HEK293 (cell line): ENCODE measurements around the gene SEPTIN3.

ENCODE experiments used
- CTCF ChIA-PET: fragments of 350-600 bp; formaldehyde crosslinking; extraction: SDS; loops from one replicate; lab custom pipeline; 2021; ENCODE audit warnings: antibody characterized with exemption; lab: Yijun Ruan, JAX
- POLR2A ChIA-PET: fragments of 300-600 bp; formaldehyde crosslinking; extraction: SDS; loops from one replicate; lab custom pipeline; 2020; ENCODE audit warnings: antibody characterized with exemption, inconsistent platforms; lab: Yijun Ruan, JAX
- H3K27ac ChIP-seq: fragments of 200-500 bp; sonication (Bioruptor generic); 2 replicates; pipeline ENCODE4 v1.5.1; 2014; ENCODE audit warnings: low read depth, low read length, control low read depth, inconsistent platforms; ENCODE audit errors: extremely low read depth
- H3K36me3 ChIP-seq, 2 experiments: fragments of 200-500 bp in 1 of 2; sonication (Bioruptor generic) in 1 of 2; 1 replicate in 1 of 2; 2 replicates in 1 of 2; pipeline ENCODE4 v1.5.1; 2014 to 2017; ENCODE audit warnings: inconsistent platforms in 2 of 2, low read length in 2 of 2; ENCODE audit not compliant: control insufficient read depth in 2 of 2, insufficient read depth in 1 of 2
- H3K4me1 ChIP-seq: fragments of 200-500 bp; sonication (Bioruptor generic); 2 replicates; pipeline ENCODE4 v1.5.1; 2014; ENCODE audit warnings: mild to moderate bottlenecking, low read length, inconsistent platforms; ENCODE audit not compliant: control insufficient read depth, insufficient read depth
- H3K4me3 ChIP-seq: 2 replicates; pipeline ENCODE4 v1.5.1; 2011; ENCODE audit warnings: low read depth, mild to moderate bottlenecking, control low read depth, low read length, moderate library complexity
- H3K9me3 ChIP-seq: fragments of 200-500 bp; sonication (Bioruptor generic); 2 replicates; pipeline ENCODE4 v1.5.1; 2014; ENCODE audit warnings: low read depth, low read length, inconsistent platforms; ENCODE audit not compliant: control insufficient read depth, insufficient read depth
- INSM2 ChIP-seq: fragments of 450-650 bp; formaldehyde crosslinking; IDR thresholded peaks from 2 replicates; pipeline ENCODE4 v1.5.1; 2016; ENCODE audit warnings: missing biosample characterization, missing genetic modification characterization
- MYNN ChIP-seq: fragments of 450-650 bp; formaldehyde crosslinking; IDR thresholded peaks from 2 replicates; pipeline ENCODE4 v1.5.1; 2016; ENCODE audit warnings: missing biosample characterization, missing genetic modification characterization, borderline replicate concordance
- SP3 ChIP-seq: fragments of 450-650 bp; formaldehyde crosslinking; IDR thresholded peaks from 2 replicates; pipeline ENCODE4 v1.5.1; 2016; ENCODE audit warnings: missing biosample characterization, missing genetic modification characterization
- TCF7L2 ChIP-seq: IDR thresholded peaks from 2 replicates; pipeline ENCODE4 v1.6.1; 2011; ENCODE audit warnings: low read depth, mild to moderate bottlenecking, inconsistent platforms, low read length, moderate library complexity, borderline replicate concordance
- YY1 ChIP-seq: fragments of 450-650 bp; formaldehyde crosslinking; IDR thresholded peaks from 2 replicates; pipeline ENCODE4 v1.5.1; 2018; ENCODE audit warnings: missing biosample characterization, missing genetic modification characterization
- ZBTB21 ChIP-seq: fragments of 450-650 bp; formaldehyde crosslinking; IDR thresholded peaks from 2 replicates; pipeline ENCODE4 v1.5.1; 2017; ENCODE audit warnings: missing biosample characterization, missing genetic modification characterization
- ZBTB48 ChIP-seq: fragments of 450-650 bp; formaldehyde crosslinking; IDR thresholded peaks from 2 replicates; pipeline ENCODE4 v1.5.1; 2016; ENCODE audit warnings: missing biosample characterization, missing genetic modification characterization
- ZNF155 ChIP-seq: fragments of 450-650 bp; formaldehyde crosslinking; IDR thresholded peaks from 2 replicates; pipeline ENCODE4 v1.5.1; 2016; ENCODE audit warnings: missing biosample characterization, missing genetic modification characterization
- ZNF23 ChIP-seq: fragments of 450-650 bp; formaldehyde crosslinking; IDR thresholded peaks from 2 replicates; pipeline ENCODE4 v1.5.1; 2016; ENCODE audit warnings: missing biosample characterization, missing genetic modification characterization, borderline replicate concordance
- ZNF248 ChIP-seq: fragments of 450-650 bp; formaldehyde crosslinking; IDR thresholded peaks from 2 replicates; pipeline ENCODE4 v1.5.1; 2017; ENCODE audit warnings: missing biosample characterization, missing genetic modification characterization
- ZNF350 ChIP-seq: fragments of 450-650 bp; formaldehyde crosslinking; IDR thresholded peaks from 2 replicates; pipeline ENCODE4 v1.5.0; 2017; ENCODE audit warnings: missing biosample characterization, mild to moderate bottlenecking, missing genetic modification characterization
- ZNF530 ChIP-seq: fragments of 450-650 bp; formaldehyde crosslinking; IDR thresholded peaks from 2 replicates; pipeline ENCODE4 v1.5.1; 2016; ENCODE audit warnings: low read depth, missing biosample characterization, missing genetic modification characterization
- ZNF548 ChIP-seq: fragments of 450-650 bp; formaldehyde crosslinking; IDR thresholded peaks from 2 replicates; pipeline ENCODE4 v1.5.1; 2016; ENCODE audit warnings: missing biosample characterization, missing genetic modification characterization
- ZNF561 ChIP-seq: fragments of 450-650 bp; IDR thresholded peaks from 2 replicates; pipeline ENCODE4 v1.5.1; 2018; ENCODE audit warnings: missing biosample characterization, missing genetic modification characterization, borderline replicate concordance
- ZNF626 ChIP-seq: fragments of 450-650 bp; sonication (Bioruptor Pico); formaldehyde crosslinking; IDR thresholded peaks from 2 replicates; pipeline ENCODE4 v1.5.1; 2018; ENCODE audit warnings: missing biosample characterization, missing genetic modification characterization, inconsistent platforms
- ZNF629 ChIP-seq: fragments of 450-650 bp; formaldehyde crosslinking; IDR thresholded peaks from 2 replicates; pipeline ENCODE4 v1.5.1; 2017; ENCODE audit warnings: missing biosample characterization, missing genetic modification characterization
- ZNF837 ChIP-seq: fragments of 450-650 bp; formaldehyde crosslinking; IDR thresholded peaks from 2 replicates; pipeline ENCODE4 v1.5.1; 2016; ENCODE audit warnings: missing biosample characterization, missing genetic modification characterization
- TF ChIP-seq, protein P1 (sequence below): fragments of 450-650 bp; formaldehyde crosslinking; IDR thresholded peaks from 2 replicates; pipeline ENCODE4 v1.5.1; 2016; ENCODE audit warnings: missing biosample characterization, missing genetic modification characterization

SEPTIN3 gene

DNA sequence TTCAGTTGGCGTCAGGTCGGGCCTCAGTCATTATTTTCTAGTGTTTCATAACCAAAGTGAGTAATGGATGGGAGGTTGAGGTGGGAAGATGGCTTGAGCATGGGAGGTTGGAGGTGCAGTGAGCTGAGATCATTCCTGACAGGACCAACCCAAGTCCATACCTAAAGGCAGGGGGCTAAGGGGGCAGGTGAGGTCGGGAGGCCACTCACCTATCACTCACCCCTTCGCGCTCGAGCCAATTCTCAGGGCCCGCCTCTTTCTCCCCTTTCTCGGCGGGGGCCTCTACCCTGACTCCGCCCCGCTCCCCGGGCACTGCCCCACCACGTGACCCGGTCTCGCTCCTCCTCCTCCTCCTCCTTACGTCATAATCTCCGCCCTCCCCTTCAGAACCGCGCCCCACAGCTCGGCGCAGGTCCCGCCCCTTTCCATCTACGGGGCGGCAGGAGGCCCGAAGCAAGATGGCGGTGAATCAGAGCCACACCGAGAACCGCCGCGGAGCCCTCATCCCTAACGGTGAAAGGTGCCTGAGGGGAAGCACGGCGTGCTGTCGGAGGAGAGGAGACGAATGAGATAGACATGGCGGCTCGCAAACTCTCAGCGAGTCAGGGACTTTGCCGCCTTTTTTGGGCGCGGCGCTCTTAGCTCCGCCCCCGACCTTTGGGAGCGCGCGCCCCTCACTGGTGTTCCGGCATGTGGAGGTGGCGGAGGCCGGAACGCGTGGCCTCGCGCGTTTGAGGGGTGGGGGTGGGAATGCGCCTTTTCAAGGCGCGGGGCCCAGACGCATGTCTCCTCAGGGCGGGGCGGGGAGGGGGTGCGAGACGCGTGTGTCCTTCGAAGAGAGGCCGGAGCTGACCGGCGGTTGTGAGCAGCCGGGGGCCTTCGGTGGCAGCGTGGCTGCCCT, 29.4 kb downstream of the SEPTIN3 start, which contains the start of gene WBP2NL (continued):
- TF ChIP-seq TCF7L2 (no peak), ZNF626 (tag by site-specific recombination) (no peak), MYNN (no peak), ZBTB48 (tag by site-specific recombination) (no peak)
- TF ChIP-seq, protein P1, sequence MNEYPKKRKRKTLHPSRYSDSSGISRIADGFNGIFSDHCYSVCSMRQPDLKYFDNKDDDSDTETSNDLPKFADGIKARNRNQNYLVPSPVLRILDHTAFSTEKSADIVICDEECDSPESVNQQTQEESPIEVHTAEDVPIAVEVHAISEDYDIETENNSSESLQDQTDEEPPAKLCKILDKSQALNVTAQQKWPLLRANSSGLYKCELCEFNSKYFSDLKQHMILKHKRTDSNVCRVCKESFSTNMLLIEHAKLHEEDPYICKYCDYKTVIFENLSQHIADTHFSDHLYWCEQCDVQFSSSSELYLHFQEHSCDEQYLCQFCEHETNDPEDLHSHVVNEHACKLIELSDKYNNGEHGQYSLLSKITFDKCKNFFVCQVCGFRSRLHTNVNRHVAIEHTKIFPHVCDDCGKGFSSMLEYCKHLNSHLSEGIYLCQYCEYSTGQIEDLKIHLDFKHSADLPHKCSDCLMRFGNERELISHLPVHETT (tag by site-specific recombination): no peak

DNA sequence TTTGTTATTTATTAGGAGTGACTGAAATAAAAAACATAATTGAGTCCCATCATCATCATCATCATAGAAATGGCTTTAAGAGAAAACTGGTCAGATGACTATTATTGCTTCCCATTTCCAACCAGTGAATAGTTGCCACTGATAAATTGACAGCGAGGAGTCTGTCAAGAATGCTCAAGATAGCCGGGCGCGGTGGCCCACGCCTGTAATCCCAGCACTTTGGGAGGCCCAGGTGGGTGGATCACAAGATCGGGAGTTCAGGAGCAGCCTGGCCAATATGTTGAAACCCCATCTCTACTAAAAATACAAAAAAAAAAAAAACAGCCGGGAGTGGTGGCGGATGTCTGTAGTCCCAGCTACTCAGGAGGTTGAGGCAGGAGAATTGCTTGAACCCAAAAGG, 31.2 kb downstream of the SEPTIN3 start:
- POLR2A ChIA-PET: interaction anchor here (0.6 kb wide), 1 partner anchor 38 kb away, joined by 3 read pairs; no protein-coding TSS in a partner anchor
- no peak overlapping the region for H3K4me3 ChIP-seq
- H3K27ac ChIP-seq: no peak overlapping the region
- TF ChIP-seq ZNF837 (tag by site-specific recombination): no peak
- no peak for TF ChIP-seq ZNF350
- TF ChIP-seq YY1 (tag by site-specific recombination): no peak
- TF ChIP-seq ZNF530 (tag by site-specific recombination): no peak
- TF ChIP-seq ZNF548: no peak
- TF ChIP-seq ZNF561 (tag by site-specific recombination): no peak
- no peak for TF ChIP-seq ZNF155
- TF ChIP-seq SP3: no peak
- H3K4me1 ChIP-seq: no peaks in the 10 kb centered on the region
- H3K36me3 ChIP-seq: no peaks in the 10 kb centered on the region
- no peaks in the 10 kb centered on the region for H3K9me3 ChIP-seq
- CTCF ChIA-PET: no interaction called here

GRCh38 chr22:42001121-42001520, 31.9 kb downstream of the SEPTIN3 start:
- H3K4me3 ChIP-seq: no peak overlapping the region
- H3K36me3 ChIP-seq: no peaks in the 10 kb centered on the region
- CTCF ChIA-PET: no interaction called here
- TF ChIP-seq ZNF629 (tag by site-specific recombination): 0 out of 2 replicates have a peak, but pooled peaks have one; percentile 12
- peak; percentile 70; the same call in 1 of the 2 replicates for TF ChIP-seq ZBTB21 (tag by site-specific recombination)
- TF ChIP-seq INSM2: no peak
- TF ChIP-seq, all 188 proteins: peak for 2
- no peak overlapping the region for H3K27ac ChIP-seq
- H3K4me1 ChIP-seq: no peaks in the 10 kb centered on the region
- POLR2A ChIA-PET: no interaction called here
- H3K9me3 ChIP-seq: no peaks in the 10 kb centered on the region

- TF ChIP-seq ZNF23 (tag by site-specific recombination) (no peak), ZNF248 (no peak)
- TF ChIP-seq, all 188 proteins: peak for 0
- POLR2A ChIA-PET: no interaction called here
- CTCF ChIA-PET: no interaction called here
- H3K4me3 ChIP-seq: no peak overlapping the region
- H3K27ac ChIP-seq: no peak overlapping the region
- H3K9me3 ChIP-seq: no peaks in the 10 kb centered on the region
- no peaks in the 10 kb centered on the region for H3K4me1 ChIP-seq
- no peaks in the 10 kb centered on the region for H3K36me3 ChIP-seq
Measured at GRCh38 chr22:42001706-42002105, 32.5 kb downstream of the SEPTIN3 start.
